Measurements from ENCODE around the gene SPATA1. TPM values are rescaled to one million over a fixed set of nuclear protein-coding genes. Genes with fewer than 3 reads are reported as not detected.

SPATA1 gene
- total RNA-seq, 1 donor from 2014 or later, result 2.1 TPM

DNA sequence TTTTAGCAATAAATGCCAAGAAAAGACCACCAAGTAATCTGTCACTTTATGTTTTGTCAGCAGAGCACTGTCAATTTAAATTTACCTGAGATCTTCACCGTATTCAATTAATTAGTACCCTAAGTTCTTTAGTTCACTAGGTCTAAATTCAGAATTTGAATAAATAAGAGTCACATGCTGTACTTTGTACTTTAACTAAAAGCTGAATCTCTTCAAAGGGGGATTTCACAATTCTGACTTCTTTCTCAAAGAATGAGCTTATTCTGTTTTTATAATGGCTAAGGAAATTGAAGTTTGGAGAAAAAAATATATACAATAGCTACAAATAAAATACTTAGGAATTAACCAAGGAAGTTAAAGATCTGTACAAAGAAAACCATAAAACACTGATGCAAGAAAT lies 2.3 kb downstream of the SPATA1 start:
- TF ChIP-seq, protein P1, sequence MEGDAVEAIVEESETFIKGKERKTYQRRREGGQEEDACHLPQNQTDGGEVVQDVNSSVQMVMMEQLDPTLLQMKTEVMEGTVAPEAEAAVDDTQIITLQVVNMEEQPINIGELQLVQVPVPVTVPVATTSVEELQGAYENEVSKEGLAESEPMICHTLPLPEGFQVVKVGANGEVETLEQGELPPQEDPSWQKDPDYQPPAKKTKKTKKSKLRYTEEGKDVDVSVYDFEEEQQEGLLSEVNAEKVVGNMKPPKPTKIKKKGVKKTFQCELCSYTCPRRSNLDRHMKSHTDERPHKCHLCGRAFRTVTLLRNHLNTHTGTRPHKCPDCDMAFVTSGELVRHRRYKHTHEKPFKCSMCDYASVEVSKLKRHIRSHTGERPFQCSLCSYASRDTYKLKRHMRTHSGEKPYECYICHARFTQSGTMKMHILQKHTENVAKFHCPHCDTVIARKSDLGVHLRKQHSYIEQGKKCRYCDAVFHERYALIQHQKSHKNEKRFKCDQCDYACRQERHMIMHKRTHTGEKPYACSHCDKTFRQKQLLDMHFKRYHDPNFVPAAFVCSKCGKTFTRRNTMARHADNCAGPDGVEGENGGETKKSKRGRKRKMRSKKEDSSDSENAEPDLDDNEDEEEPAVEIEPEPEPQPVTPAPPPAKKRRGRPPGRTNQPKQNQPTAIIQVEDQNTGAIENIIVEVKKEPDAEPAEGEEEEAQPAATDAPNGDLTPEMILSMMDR (IDR thresholded peaks at IDR 0.05), result no peak
- Mint-ChIP-seq H3K4me1 (ENCODE audit: low read depth) (peaks cover 27% of the 10 kb centered on the region), H3K27me3 (ENCODE audit: low read depth) (no peaks in the 10 kb centered on the region), H3K9me3 (ENCODE audit: low read depth) (peaks cover 14% of the 10 kb centered on the region), H3K4me3 (ENCODE audit: unreplicated experiment) (no peak overlapping the region), H3K36me3 (ENCODE audit: low read depth) (peaks cover 10% of the 10 kb centered on the region), H3K27ac (ENCODE audit: unreplicated experiment) (no peak overlapping the region)
- no peak for DNase-seq (ENCODE audit: low spot score)

DNA sequence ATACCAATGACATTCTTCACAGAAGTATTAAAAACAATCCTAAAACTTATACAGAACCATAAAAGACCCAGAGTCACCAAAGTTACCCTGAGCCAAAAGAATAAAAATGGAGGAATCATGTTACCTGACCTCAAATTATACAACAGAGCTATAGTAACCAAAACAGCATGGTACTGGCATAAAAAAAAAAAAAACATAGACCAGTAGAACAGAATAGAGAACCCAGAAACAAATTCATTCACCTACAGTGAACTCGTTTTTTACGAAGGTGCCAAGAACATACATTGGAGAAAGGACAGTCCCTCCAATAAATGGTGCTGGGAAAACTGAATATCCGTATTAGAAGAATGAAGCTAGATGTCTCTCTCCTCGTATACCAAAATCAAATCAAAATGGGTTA lies 2.8 kb downstream of the SPATA1 start:
- Mint-ChIP-seq H3K4me3 (ENCODE audit: unreplicated experiment) (no peak overlapping the region), H3K9me3 (ENCODE audit: low read depth) (peaks cover 14% of the 10 kb centered on the region), H3K27me3 (ENCODE audit: low read depth) (no peaks in the 10 kb centered on the region), H3K27ac (ENCODE audit: unreplicated experiment) (no peak overlapping the region), H3K4me1 (ENCODE audit: low read depth) (peaks cover 22% of the 10 kb centered on the region), H3K36me3 (ENCODE audit: low read depth) (peaks cover 10% of the 10 kb centered on the region)
- DNase-seq (ENCODE audit: low spot score), result no peak
- TF ChIP-seq, protein P1 (IDR thresholded peaks at IDR 0.05), result no peak

DNA sequence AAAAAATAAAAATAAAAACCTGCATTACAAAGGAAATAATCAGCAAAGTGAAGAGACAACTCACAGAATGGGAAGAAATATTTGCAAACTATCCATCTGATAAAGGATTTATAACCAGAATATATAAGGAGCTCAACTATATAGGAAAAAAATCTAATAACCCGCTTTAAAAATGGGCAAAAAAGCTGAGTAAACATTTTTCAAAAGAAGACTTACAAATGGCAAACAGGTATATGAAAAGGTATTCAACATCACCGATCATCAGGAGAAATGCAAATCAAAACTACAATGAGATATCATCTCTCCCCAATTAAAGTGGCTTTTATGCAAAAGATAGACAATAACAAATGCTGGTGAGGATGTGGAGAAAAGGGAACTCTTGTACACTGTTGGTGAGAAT lies 4.0 kb downstream of the SPATA1 start:
- no peak overlapping the region for H3K4me3 Mint-ChIP-seq (ENCODE audit: unreplicated experiment)
- DNase-seq (ENCODE audit: low spot score), result no peak
- H3K9me3 Mint-ChIP-seq (ENCODE audit: low read depth), result peaks cover 14% of the 10 kb centered on the region
- H3K27me3 Mint-ChIP-seq (ENCODE audit: low read depth), result no peaks in the 10 kb centered on the region
- TF ChIP-seq, protein P1 (IDR thresholded peaks at IDR 0.05), result no peak
- no peak overlapping the region for H3K27ac Mint-ChIP-seq (ENCODE audit: unreplicated experiment)
- H3K4me1 Mint-ChIP-seq (ENCODE audit: low read depth), result peaks cover 11% of the 10 kb centered on the region
- H3K36me3 Mint-ChIP-seq (ENCODE audit: low read depth), result peaks cover 10% of the 10 kb centered on the region

DNA sequence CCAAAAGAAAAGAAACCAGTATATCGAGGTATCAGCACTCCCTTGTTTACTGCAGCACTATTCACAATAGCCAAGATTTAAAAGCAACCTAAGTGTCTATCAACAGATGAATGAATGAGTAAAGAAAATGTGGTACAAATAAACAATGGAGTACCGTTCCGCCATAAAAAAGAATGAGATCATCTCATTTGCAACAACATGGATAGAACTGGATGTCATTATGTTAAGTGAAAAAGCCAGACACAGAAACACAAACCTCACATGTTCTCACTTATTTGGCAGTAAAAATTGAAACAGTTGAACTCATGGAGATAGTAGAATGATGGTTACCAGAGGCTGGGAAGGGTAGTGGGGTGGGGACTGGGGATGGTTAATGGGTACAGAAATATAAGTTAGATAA lies 4.5 kb downstream of the SPATA1 start:
- Mint-ChIP-seq H3K9me3 (ENCODE audit: low read depth) (peaks cover 14% of the 10 kb centered on the region), H3K4me3 (ENCODE audit: unreplicated experiment) (no peak overlapping the region), H3K4me1 (ENCODE audit: low read depth) (peaks cover 11% of the 10 kb centered on the region), H3K36me3 (ENCODE audit: low read depth) (peaks cover 10% of the 10 kb centered on the region), H3K27me3 (ENCODE audit: low read depth) (no peaks in the 10 kb centered on the region), H3K27ac (ENCODE audit: unreplicated experiment) (no peak overlapping the region)
- DNase-seq (ENCODE audit: low spot score), result no peak
- TF ChIP-seq, protein P1 (IDR thresholded peaks at IDR 0.05), result no peak

DNA sequence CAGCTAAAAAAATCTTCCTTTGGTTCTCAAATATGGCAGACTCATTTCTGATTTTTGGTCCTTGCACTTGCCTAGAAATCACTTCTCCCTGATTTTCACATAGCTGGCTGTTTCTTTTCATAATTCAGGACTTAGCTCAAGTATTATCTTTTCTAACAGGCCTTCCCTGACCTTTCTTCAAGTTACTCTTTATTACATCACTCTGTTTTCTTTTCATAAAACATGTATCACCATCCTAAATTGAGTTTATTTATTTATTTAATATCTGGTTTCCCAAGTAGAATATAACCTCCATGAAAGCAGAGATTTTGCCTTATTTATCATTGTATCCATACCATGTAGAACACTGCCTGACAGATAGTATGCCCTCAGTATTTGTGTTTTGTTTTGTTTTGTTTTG lies 18.4 kb downstream of the SPATA1 start:
- Mint-ChIP-seq H3K27me3 (ENCODE audit: low read depth) (no peaks in the 10 kb centered on the region), H3K36me3 (ENCODE audit: low read depth) (peaks cover 4% of the 10 kb centered on the region), H3K9me3 (ENCODE audit: low read depth) (peaks cover 3% of the 10 kb centered on the region), H3K4me1 (ENCODE audit: low read depth) (no peaks in the 10 kb centered on the region), H3K27ac (ENCODE audit: unreplicated experiment) (no peak overlapping the region), H3K4me3 (ENCODE audit: unreplicated experiment) (no peak overlapping the region)
- no peak for DNase-seq (ENCODE audit: low spot score)
- TF ChIP-seq, protein P1 (IDR thresholded peaks at IDR 0.05), result no peak

All from chondrocyte (in vitro differentiated cells).